ENCODE data around the gene MYO9A. TPM values are rescaled to one million over a fixed set of nuclear protein-coding genes. Genes with fewer than 3 reads are reported as not detected.
A peak's percentile ranks its signal among the peaks of the same experiment; 100 is the strongest.

MYO9A gene
- total RNA-seq, 3 donors from 2014 or later, result 40.0 to 79.3 (median 41.8) TPM

GRCh38 chr15:72117486-72118016 is 399 bp downstream of the MYO9A start:
- intact Hi-C loops (cut with DNase I, micrococcal nuclease), result no loop called here
- H3K9me3 ChIP-seq, result no peaks in the 10 kb centered on the region
- H3K36me3 ChIP-seq (ENCODE audit: low read depth), result no peaks in the 10 kb centered on the region
- peaks cover 7% of the 10 kb centered on the region for H3K4me1 ChIP-seq (ENCODE audit: low read depth)
- H3K4me3 ChIP-seq, result peak overlapping the region; percentile 84
- no peak for TF ChIP-seq CTCF (IDR thresholded peaks at IDR 0.05)
- ATAC-seq (peak; percentile 82), DNase-seq (peak; percentile 69 to 90 (median 85))

DNA sequence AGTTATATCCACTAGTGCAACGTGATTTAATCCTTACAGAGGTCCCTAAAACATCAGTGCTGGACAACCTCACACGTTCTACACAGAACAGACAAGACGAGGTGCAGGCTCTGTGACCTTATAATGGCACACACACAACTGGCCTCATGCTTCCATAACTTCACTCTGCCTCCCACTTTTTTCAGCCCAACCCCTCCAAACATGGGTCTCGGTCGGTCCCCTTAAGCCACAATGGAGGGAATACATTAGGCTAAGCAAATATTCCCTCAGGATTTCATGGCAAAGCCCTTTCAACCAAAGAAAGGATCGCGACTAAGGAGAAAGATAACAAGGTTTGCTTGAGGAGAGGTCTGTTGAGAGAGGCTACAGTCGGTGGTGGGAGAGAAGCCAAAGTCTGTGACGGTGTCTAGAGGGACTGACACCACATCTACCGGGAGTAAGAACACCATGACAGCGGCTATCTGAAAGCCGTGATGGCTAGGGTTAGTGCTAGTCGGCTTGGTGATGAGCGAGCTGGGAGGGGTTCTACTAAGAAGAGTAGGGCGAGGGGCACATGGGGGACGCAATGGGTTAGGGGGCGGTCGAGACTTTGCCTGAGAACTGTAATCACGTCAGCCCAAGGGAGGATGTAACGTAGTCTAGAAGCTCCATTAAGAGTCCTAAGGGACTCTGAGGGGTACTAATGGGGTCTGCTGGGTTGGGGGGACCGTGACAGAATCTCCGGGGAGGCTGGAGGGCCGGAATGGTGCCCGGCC is 1.0 kb downstream of the MYO9A start:
- Histone ChIP-seq H3K9me3 (no peaks in the 10 kb centered on the region), H3K4me3 (peak overlapping the region; percentile 84), H3K36me3 (ENCODE audit: low read depth) (no peaks in the 10 kb centered on the region), H3K4me1 (ENCODE audit: low read depth) (peaks cover 7% of the 10 kb centered on the region)
- peak in 2 of 3 donors; percentile 46 to 58 for DNase-seq
- no peak for TF ChIP-seq CTCF (IDR thresholded peaks at IDR 0.05)
- intact Hi-C loops (cut with DNase I, micrococcal nuclease), result no loop called here
- peak; percentile 3 for ATAC-seq

GRCh38 chr15:72113347-72114031 is 4.5 kb downstream of the MYO9A start:
- H3K9me3 ChIP-seq, result no peaks in the 10 kb centered on the region
- no peak for ATAC-seq
- DNase-seq, result no peak
- no peak overlapping the region for H3K4me3 ChIP-seq
- TF ChIP-seq CTCF (IDR thresholded peaks at IDR 0.05), result no peak
- no peaks in the 10 kb centered on the region for H3K36me3 ChIP-seq (ENCODE audit: low read depth)
- no peaks in the 10 kb centered on the region for H3K4me1 ChIP-seq (ENCODE audit: low read depth)
- intact Hi-C loops (cut with DNase I, micrococcal nuclease), result no loop called here

GRCh38 chr15:72112805-72113204 is 5.1 kb downstream of the MYO9A start:
- TF ChIP-seq CTCF (IDR thresholded peaks at IDR 0.05), result no peak
- Histone ChIP-seq H3K4me1 (ENCODE audit: low read depth) (no peaks in the 10 kb centered on the region), H3K4me3 (no peak overlapping the region), H3K9me3 (no peaks in the 10 kb centered on the region), H3K36me3 (ENCODE audit: low read depth) (no peaks in the 10 kb centered on the region)
- ATAC-seq, result no peak
- intact Hi-C loops (cut with DNase I, micrococcal nuclease), result no loop called here
- no peak for DNase-seq

DNA sequence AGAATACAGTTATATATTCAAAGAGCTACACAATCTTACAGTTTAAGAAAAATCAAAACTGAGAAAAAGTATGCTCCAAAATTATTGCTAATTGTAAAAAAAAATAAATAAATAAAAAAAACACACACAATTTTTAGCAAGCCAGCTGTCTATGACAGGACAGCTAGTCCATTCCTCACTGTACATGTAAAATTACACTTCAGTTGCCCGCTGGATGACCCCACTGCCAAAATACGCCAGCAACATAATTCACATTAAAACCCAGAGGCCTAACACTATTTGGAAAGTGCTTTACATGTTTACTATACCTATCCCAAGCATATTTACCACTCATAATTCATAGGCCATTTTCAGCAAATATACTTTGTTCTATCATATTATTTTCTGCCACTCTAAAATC is 5.8 kb downstream of the MYO9A start:
- no peaks in the 10 kb centered on the region for H3K4me1 ChIP-seq (ENCODE audit: low read depth)
- no peak for TF ChIP-seq CTCF (IDR thresholded peaks at IDR 0.05)

More for the DNA sequence above, 5.8 kb downstream of the MYO9A start:
- Histone ChIP-seq H3K9me3 (no peaks in the 10 kb centered on the region), H3K36me3 (ENCODE audit: low read depth) (no peaks in the 10 kb centered on the region), H3K4me3 (no peak overlapping the region)
- DNase-seq, result no peak
- intact Hi-C loops (cut with DNase I, micrococcal nuclease), result no loop called here
- no peak for ATAC-seq
